ENCODE measurements around the gene ADCY10. TPM values are rescaled to one million over a fixed set of nuclear protein-coding genes. Genes with fewer than 3 reads are reported as not detected.

The ADCY10 gene
- total and polyA plus RNA-seq, 9 of the 15 experiments (the other 6 are each of a cell fraction or from before 2014, with no cell fraction given), result 0.08 to 0.86 (median 0.22) TPM

GRCh38 chr1:167812972-167813371 is 101.0 kb downstream of the ADCY10 start:
- Histone ChIP-seq H3K4me1 (replicated peaks in 1 of 2; ENCODE audit: control insufficient read depth in 2 of 2, insufficient read depth in 2 of 2, low read length in 2 of 2) (no peaks in the 10 kb centered on the region; a peak in 2 of 5 replicates), H3K27me3 (ENCODE audit: control insufficient read depth in 2 of 2, insufficient read depth in 2 of 2, low read length in 2 of 2) (no peaks in the 10 kb centered on the region), H2AFZ (ENCODE audit: low read depth, low read length) (no peak overlapping the region), H3K79me2 (ENCODE audit: control insufficient read depth, insufficient read depth, low read length) (no peaks in the 10 kb centered on the region), H3K27ac (ENCODE audit: extremely low read depth, low read depth, low read length) (no peak overlapping the region), H3K9me1 (ENCODE audit: control insufficient read depth, insufficient read depth, low read length) (no peaks in the 10 kb centered on the region), H3K36me3 (ENCODE audit: control insufficient read depth, insufficient read depth, low read length) (no peaks in the 10 kb centered on the region), H3K9ac (ENCODE audit: insufficient read depth in 1 of 2, low read depth in 2 of 2, low read length in 2 of 2) (no peak overlapping the region), H4K20me1 (replicated peaks; ENCODE audit: control insufficient read depth, insufficient read depth, low read length) (no peaks in the 10 kb centered on the region), H3K9me3 (replicated peaks; ENCODE audit: control insufficient read depth, insufficient read depth, low read depth, low read length) (peaks cover 3% of the 10 kb centered on the region; the same call in 1 of the 2 replicates), H3K4me3 (no peak overlapping the region), H3K4me2 (ENCODE audit: insufficient read depth, low read length) (no peak overlapping the region)
- TF ChIP-seq NFATC3 (IDR thresholded peaks at IDR 0.05) (no peak), FOXJ3 (CRISPR knock-in tag; IDR thresholded peaks at IDR 0.05) (no peak), RBM14 (IDR thresholded peaks at IDR 0.05; ENCODE audit: borderline replicate concordance, insufficient read depth, low read depth, low read length) (no peak), ZNF3 (CRISPR knock-in tag; IDR thresholded peaks at IDR 0.05) (no peak), NR3C1 (CRISPR knock-in tag; IDR thresholded peaks at IDR 0.05) (no peak), NCOA6 (IDR thresholded peaks at IDR 0.05) (no peak), TRIM25 (IDR thresholded peaks at IDR 0.05; ENCODE audit: borderline replicate concordance) (no peak), ZNF263 (CRISPR knock-in tag; IDR thresholded peaks at IDR 0.05; ENCODE audit: borderline replicate concordance) (no peak), ZNF253 (CRISPR knock-in tag; conservative IDR thresholded peaks at IDR 0.05) (no peak), NEUROD1 (IDR thresholded peaks at IDR 0.05; ENCODE audit: borderline replicate concordance, low read depth, low read length, partially characterized antibody) (no peak), MEIS2 (IDR thresholded peaks at IDR 0.05; ENCODE audit: partially characterized antibody) (no peak), MYC (IDR thresholded peaks at IDR 0.05; ENCODE audit: low read depth, low read length) (no peak), MYC (CRISPR knock-in tag; IDR thresholded peaks at IDR 0.05; ENCODE audit: borderline replicate concordance, low read depth) (no peak), CREM (IDR thresholded peaks at IDR 0.05; ENCODE audit: low read depth) (no peak)
- TF ChIP-seq, protein P1, sequence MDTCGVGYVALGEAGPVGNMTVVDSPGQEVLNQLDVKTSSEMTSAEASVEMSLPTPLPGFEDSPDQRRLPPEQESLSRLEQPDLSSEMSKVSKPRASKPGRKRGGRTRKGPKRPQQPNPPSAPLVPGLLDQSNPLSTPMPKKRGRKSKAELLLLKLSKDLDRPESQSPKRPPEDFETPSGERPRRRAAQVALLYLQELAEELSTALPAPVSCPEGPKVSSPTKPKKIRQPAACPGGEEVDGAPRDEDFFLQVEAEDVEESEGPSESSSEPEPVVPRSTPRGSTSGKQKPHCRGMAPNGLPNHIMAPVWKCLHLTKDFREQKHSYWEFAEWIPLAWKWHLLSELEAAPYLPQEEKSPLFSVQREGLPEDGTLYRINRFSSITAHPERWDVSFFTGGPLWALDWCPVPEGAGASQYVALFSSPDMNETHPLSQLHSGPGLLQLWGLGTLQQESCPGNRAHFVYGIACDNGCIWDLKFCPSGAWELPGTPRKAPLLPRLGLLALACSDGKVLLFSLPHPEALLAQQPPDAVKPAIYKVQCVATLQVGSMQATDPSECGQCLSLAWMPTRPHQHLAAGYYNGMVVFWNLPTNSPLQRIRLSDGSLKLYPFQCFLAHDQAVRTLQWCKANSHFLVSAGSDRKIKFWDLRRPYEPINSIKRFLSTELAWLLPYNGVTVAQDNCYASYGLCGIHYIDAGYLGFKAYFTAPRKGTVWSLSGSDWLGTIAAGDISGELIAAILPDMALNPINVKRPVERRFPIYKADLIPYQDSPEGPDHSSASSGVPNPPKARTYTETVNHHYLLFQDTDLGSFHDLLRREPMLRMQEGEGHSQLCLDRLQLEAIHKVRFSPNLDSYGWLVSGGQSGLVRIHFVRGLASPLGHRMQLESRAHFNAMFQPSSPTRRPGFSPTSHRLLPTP (IDR thresholded peaks at IDR 0.05; ENCODE audit: borderline replicate concordance, extremely low read depth, insufficient read length), result no peak
- TF ChIP-seq, protein P2, sequence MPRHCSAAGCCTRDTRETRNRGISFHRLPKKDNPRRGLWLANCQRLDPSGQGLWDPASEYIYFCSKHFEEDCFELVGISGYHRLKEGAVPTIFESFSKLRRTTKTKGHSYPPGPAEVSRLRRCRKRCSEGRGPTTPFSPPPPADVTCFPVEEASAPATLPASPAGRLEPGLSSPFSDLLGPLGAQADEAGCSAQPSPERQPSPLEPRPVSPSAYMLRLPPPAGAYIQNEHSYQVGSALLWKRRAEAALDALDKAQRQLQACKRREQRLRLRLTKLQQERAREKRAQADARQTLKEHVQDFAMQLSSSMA (CRISPR knock-in tag; IDR thresholded peaks at IDR 0.05), result no peak
- no TSS peak for BruUV-seq (replicated peaks)
- ATAC-seq, result no peak
- intact Hi-C loops (cut with micrococcal nuclease), result no loop called here
- CTCF ChIA-PET (ENCODE audit: low intra/inter-chr PET ratio), result no interaction called here
- no peak for FAIRE-seq
- no peak for DNase-seq (ENCODE audit: extremely low read depth in 1 of 4, low spot score in 3 of 4)
- in situ Hi-C loops (cut with MboI), result no loop called here
- POLR2A ChIA-PET, result interaction anchor here (1.0 to 2.1 kb wide), 2 partner anchors 11 to 17 kb away, joined by 4 to 6 read pairs; no protein-coding TSS in a partner anchor
